ENCODE results near the gene GK2. TPM values are rescaled to one million over a fixed set of nuclear protein-coding genes. Genes with fewer than 3 reads are reported as not detected.

Gene GK2
- total RNA-seq, 4 donors from 2014 or later: 0.27 TPM; not detected in 3

- 70 to 76% methylated on average over 2 of the region's 2 CpGs for WGBS, 2 donors
- intact Hi-C loops (cut with DNase I): no loop called here
- H3K27ac ChIP-seq: no peak overlapping the region
Observed at GRCh38 chr4:79370026-79370425, 38.0 kb downstream of the GK2 start.

GRCh38 chr4:79367096-79367495 is 40.9 kb downstream of the GK2 start:
- TF ChIP-seq CTCF (IDR thresholded peaks at IDR 0.05): no peak
- no peak for TF ChIP-seq POLR2A (IDR thresholded peaks at IDR 0.05)
- no peaks in the 10 kb centered on the region for H3K27me3 ChIP-seq
- 92 to 94% methylated on average over 2 of the region's 2 CpGs for WGBS, 2 donors
- intact Hi-C loops (cut with DNase I): no loop called here
- H3K4me1 ChIP-seq: no peaks in the 10 kb centered on the region
- no peak overlapping the region for H3K4me3 ChIP-seq (replicated peaks in 1 of 3)
- no peaks in the 10 kb centered on the region for H3K9me3 ChIP-seq
- DNase-seq: no peak
- no peak overlapping the region for H3K27ac ChIP-seq
- H3K36me3 ChIP-seq: no peaks in the 10 kb centered on the region

More at GRCh38 chr4:79370026-79370425, 38.0 kb downstream of the GK2 start:
- no peak for DNase-seq
- Histone ChIP-seq H3K4me1 (no peaks in the 10 kb centered on the region), H3K4me3 (replicated peaks in 1 of 3) (no peak overlapping the region), H3K36me3 (no peaks in the 10 kb centered on the region), H3K9me3 (no peaks in the 10 kb centered on the region), H3K27me3 (no peaks in the 10 kb centered on the region)
- TF ChIP-seq POLR2A (IDR thresholded peaks at IDR 0.05) (no peak), CTCF (IDR thresholded peaks at IDR 0.05) (no peak)

GRCh38 chr4:79366422-79366821 is 41.6 kb downstream of the GK2 start:
- Histone ChIP-seq H3K27ac (no peak overlapping the region), H3K27me3 (no peaks in the 10 kb centered on the region), H3K4me1 (no peaks in the 10 kb centered on the region), H3K9me3 (no peaks in the 10 kb centered on the region), H3K4me3 (replicated peaks in 1 of 3) (no peak overlapping the region), H3K36me3 (no peaks in the 10 kb centered on the region)
- no peak for DNase-seq
- intact Hi-C loops (cut with DNase I): no loop called here
- TF ChIP-seq CTCF (IDR thresholded peaks at IDR 0.05) (no peak), POLR2A (IDR thresholded peaks at IDR 0.05) (no peak)

- WGBS, 2 donors: 84 to 87% methylated on average over 6 of the region's 6 CpGs
- intact Hi-C loops (cut with DNase I): no loop called here
- Histone ChIP-seq H3K27ac (no peak overlapping the region), H3K36me3 (no peaks in the 10 kb centered on the region), H3K4me3 (replicated peaks in 1 of 3) (no peak overlapping the region), H3K27me3 (no peaks in the 10 kb centered on the region), H3K4me1 (no peaks in the 10 kb centered on the region), H3K9me3 (no peaks in the 10 kb centered on the region)
- TF ChIP-seq POLR2A (IDR thresholded peaks at IDR 0.05): no peak
- TF ChIP-seq CTCF (IDR thresholded peaks at IDR 0.05): no peak
- no peak for DNase-seq
Observed at GRCh38 chr4:79364061-79364460, 44.0 kb downstream of the GK2 start.

GRCh38 chr4:79362626-79363025 is 45.4 kb downstream of the GK2 start:
- H3K9me3 ChIP-seq: no peaks in the 10 kb centered on the region
- intact Hi-C loops (cut with DNase I): no loop called here
- DNase-seq: no peak
- H3K4me1 ChIP-seq: no peaks in the 10 kb centered on the region
- TF ChIP-seq CTCF (IDR thresholded peaks at IDR 0.05): no peak
- no peak for TF ChIP-seq POLR2A (IDR thresholded peaks at IDR 0.05)
- H3K27me3 ChIP-seq: no peaks in the 10 kb centered on the region
- H3K36me3 ChIP-seq: no peaks in the 10 kb centered on the region
- H3K27ac ChIP-seq: no peak overlapping the region
- WGBS, 2 donors: 88 to 91% methylated on average over 4 of the region's 4 CpGs
- H3K4me3 ChIP-seq (replicated peaks in 1 of 3): no peak overlapping the region
